Astrocyte of the spinal cord (primary cell): ENCODE measurements around the gene RSBN1L.
A peak's percentile ranks its signal among the peaks of the same experiment; 100 is the strongest.

ENCODE experiments used
- DNase-seq: peaks from one replicate; pipeline ENCODE4 v3.0.0; 2011; ENCODE audit warnings: low read depth, low spot score
- H3K4me3 ChIP-seq: 2 replicates; pipeline ENCODE4 v1.5.1; 2011; ENCODE audit warnings: low read depth, mild to moderate bottlenecking, low read length, moderate library complexity
- in situ Hi-C: cut with HindIII; loops from 2 replicates; pipeline ENCODE4 v1.10.0; 2017; ENCODE audit warnings: low sequenced_read_pairs
- TF ChIP-seq, protein P1 (sequence below): IDR thresholded peaks from 2 replicates; pipeline ENCODE4 v1.5.1; 2012; ENCODE audit warnings: low read depth, mild to moderate bottlenecking, low read length, inconsistent platforms

The RSBN1L gene

DNA sequence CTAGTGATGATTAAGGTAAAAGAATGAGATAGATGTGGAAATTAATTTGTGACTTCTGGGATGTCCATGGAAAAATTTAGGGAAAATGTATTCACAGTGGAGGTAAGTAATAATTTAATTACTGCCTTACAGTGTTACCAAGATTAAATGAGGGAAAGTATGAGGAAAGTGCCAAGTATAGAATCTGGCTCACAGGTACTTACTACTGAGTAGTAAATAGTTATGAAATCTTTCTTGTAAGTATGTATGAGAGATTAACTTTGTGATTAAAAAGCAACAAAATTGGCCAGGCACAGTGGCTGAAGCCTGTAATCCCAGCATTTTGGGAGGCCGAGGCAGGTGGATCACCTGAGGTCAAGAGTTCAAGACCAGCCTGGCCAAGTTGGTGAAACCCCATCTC lies 42.1 kb downstream of the RSBN1L start:
- in situ Hi-C loops, result no loop called here
- H3K4me3 ChIP-seq, result no peak overlapping the region
- TF ChIP-seq, protein P1, sequence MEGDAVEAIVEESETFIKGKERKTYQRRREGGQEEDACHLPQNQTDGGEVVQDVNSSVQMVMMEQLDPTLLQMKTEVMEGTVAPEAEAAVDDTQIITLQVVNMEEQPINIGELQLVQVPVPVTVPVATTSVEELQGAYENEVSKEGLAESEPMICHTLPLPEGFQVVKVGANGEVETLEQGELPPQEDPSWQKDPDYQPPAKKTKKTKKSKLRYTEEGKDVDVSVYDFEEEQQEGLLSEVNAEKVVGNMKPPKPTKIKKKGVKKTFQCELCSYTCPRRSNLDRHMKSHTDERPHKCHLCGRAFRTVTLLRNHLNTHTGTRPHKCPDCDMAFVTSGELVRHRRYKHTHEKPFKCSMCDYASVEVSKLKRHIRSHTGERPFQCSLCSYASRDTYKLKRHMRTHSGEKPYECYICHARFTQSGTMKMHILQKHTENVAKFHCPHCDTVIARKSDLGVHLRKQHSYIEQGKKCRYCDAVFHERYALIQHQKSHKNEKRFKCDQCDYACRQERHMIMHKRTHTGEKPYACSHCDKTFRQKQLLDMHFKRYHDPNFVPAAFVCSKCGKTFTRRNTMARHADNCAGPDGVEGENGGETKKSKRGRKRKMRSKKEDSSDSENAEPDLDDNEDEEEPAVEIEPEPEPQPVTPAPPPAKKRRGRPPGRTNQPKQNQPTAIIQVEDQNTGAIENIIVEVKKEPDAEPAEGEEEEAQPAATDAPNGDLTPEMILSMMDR, result no peak
- DNase-seq, result no peak

DNA sequence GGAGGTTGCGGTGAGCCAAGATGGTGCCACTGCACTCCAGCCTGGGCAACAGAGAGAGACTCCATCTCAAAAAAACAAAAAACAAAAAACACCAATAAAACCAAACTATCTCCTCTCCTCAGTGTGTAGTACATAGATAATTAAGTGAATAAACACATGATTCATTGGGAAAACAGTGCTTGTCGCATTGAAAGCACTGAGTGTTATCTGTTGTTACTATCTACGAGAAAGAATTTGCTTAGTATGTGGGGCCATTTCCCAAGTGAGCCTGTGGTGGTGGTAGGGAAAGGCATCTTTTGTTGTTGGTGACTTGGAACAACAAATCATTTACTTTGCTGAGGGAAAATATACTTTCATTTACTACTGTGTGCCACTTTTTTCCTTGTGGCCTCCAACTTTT lies 42.6 kb downstream of the RSBN1L start:
- TF ChIP-seq, protein P1, result no peak
- in situ Hi-C loops, result no loop called here
- peak; percentile 28 for DNase-seq

DNA sequence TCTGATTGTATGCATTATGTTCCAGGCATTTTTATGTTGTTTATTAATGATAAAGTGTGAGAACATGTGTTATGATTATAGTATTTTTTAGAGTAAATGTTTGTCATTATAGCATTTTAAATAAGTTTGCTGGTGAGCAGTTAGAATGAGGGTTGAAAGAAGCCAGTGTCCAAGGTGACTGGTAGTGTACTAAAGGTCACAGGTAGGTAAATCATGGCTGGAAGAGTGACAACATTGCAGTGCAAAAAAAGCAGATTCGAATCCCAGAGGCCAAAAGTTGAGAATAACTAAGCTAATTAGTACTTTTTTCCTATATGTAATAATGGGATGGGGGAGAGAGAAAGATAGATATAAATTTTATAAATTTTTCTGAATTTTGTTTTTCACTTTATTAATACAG lies 44.0 kb downstream of the RSBN1L start:
- in situ Hi-C loops, result no loop called here
- TF ChIP-seq, protein P1, result no peak
- DNase-seq, result no peak
- no peak overlapping the region for H3K4me3 ChIP-seq

More for the DNA sequence above, 42.6 kb downstream of the RSBN1L start:
- no peak overlapping the region for H3K4me3 ChIP-seq

DNA sequence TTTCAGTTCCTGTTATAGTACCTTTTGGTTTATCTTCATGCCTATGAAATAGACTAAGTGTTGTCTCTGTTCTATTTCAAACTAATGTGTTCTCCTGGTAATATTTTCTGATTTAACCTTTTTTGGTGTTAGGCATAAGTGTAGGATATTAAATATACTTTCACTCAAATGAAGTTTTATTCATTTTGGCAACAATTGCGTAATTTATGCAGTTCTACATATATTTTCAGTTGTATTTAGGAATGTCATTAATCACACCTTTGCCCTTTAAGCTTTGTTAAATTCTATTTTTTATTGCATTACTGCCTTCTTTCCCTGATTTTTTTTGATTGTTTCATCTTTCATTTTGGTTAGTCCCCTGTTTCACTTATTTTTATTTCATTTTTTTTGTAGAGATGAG lies 47.3 kb downstream of the RSBN1L start:
- in situ Hi-C loops, result no loop called here
- no peak for DNase-seq
- no peak overlapping the region for H3K4me3 ChIP-seq
- TF ChIP-seq, protein P1, result no peak

DNA sequence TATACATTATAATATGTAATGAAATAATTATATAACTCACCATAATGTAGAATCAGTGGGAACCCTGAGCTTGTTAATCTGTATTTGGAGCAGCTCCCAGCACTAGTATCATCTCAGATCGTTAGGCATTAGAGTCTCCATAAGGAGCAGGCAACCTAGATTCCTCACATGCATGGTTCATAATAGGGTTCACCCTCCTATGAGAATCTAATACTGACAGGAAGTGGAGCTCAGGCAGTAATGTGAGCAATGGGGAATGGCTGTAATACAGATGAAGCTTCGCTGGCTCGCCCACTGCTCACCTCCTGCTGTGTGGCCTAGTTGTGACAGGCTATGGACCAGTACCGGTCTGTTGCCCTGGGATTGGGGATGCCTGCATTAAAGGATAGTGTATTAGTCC lies 49.5 kb downstream of the RSBN1L start:
- H3K4me3 ChIP-seq, result no peak overlapping the region
- DNase-seq, result no peak
- TF ChIP-seq, protein P1, result no peak
- in situ Hi-C loops, result no loop called here

DNA sequence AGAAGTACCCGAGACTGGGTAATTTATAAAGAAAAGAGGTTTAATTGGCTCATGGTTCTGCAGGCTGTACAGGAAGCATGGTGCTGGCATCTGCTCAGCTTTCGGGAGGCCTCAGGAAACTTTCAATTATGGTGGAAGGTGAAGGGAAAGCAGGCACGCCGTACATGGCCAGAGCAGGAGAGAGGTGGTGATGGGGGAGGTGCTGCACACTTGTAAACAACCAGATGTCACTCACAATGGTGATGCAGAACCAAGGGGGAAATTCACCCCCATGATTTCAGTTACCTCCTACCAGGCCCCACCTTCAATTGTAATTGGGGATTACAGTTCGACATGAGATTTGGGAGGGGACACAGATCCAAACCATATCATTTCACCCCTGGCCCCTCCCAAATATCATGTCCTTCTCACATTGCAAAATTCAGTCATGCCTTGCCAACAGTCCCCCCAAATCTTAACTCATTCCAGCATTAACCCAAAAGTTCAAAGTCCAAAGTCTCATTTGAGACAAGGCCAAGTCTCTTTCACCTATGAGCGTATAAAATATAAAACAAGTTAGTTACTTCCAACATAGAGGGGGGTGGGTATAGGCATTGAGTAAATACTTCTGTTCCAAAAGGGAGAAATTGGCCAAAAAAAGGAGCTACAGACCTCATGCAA lies 50.0 kb downstream of the RSBN1L start:
- TF ChIP-seq, protein P1, result no peak
- in situ Hi-C loops, result no loop called here
- DNase-seq, result no peak

More for the DNA sequence above, 50.0 kb downstream of the RSBN1L start:
- no peak overlapping the region for H3K4me3 ChIP-seq
